Right lobe of liver (tissue), 4 donors: ENCODE data around the gene GRIN2A.

ENCODE experiments used
- CTCF ChIP-seq, 4 donors: fragments of 200-600 bp in 3 of 4; fragments of 450-650 bp in 1 of 4; IDR thresholded peaks; one replicate each; pipeline versions ENCODE4 v1.5.1 to v1.8.0; 2016 to 2022; ENCODE audit warnings: antibody characterized with exemption in 4 of 4, mild to moderate bottlenecking in 2 of 4
- POLR2A ChIP-seq: fragments of 450-650 bp; IDR thresholded peaks from one replicate; pipeline ENCODE4 v1.6.1; 2017; ENCODE audit warnings: antibody characterized with exemption, mild to moderate bottlenecking
- donor health status: DM: no; HTN: no; CAD: no.
- donor health status: DM: no; HTN: no; CAD: no.
- donor health status: DM: no; HTN: yes; CAD: no.

DNA sequence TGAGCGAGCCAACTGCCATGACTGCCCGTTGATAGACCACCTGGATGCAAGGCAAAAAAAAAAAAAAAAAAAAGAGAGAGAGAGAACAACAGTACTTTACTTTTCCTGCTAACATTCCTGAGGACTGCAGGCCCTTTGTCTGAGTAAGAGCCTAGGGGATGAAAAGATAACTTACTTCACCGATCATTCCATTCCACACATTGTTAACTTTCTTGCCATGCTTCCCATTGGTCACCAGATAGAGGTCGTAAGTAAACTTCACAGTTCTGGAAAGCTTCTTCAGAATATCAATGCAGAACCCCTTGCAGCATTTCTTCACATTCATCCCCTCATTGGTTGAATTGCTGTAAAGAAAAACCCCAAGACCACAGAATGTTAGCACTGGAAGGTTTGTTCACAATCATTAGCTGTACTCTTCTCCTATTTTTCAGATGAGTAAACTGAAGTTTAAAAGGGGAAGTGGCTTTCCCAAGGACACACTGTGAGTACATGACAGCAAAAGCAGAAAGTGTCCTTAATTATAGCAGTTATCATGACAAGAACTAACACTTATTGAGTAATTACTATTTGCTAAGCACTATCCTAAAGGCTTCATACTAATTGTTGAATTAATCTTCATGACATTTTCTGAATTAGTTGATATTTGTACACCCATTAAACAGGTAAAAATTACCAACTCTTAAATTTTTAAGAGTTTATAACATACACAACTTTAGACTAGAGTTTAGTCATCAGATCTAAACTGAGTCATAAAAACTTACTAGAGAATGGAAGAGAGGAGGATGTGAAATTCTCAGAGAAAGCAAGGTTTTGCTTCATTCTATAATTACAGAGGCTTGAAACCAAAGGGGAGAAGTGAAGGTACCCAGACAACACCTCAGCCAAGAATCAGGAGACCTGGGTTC, 341.2 kb downstream of the GRIN2A start:
- TF ChIP-seq CTCF (IDR thresholded peaks at IDR 0.05) (no peak), POLR2A (no peak)
